ENCODE results near the gene TM7SF3. TPM values are rescaled to one million over a fixed set of nuclear protein-coding genes. Genes with fewer than 3 reads are reported as not detected.

TM7SF3 gene
- polyA plus RNA-seq (2012; ENCODE audit: insufficient read depth, insufficient read length, low read depth): 30.9 TPM

DNA sequence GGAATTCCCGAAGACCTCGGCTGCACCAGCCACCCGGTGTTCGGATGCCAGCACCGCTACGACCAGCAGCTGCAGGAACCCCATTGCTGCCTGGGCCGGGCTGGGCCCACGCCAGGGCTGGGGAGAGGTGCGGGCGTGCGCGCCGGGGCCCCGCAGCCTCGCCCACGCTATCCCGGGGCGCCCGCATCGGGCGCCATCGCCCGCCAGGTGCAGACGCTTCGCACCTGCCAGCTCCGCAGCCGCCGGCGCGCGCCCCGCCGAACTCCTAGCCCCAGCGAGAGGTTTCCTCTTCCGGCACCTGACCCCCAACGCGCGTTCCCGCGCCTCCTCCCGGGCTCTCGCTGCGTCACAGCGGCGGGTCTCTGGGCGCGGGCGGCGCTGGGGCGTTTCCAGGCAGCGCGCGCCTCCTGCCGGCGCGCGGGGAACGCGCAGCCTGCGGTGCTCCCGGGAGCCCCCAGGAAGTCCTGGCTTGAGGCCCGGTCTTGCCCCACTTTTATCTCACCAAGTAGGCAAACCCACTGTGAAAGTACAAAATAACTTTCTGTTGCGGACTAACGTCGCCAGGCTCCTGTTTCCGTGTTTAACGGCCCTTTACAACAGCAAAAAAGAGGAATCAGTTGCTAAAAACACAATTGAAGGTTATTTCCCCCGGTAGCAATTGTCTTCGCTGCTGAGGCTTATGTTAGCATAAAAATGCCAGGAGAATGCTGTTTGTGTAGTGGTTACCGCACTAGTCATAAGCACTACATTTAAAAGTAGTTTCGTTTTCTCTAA lies at the start of gene TM7SF3:
Gene TM7SF3, minus strand, starts transcription at position 300 of the 774 bp plus-strand sequence. Its CDS starts 216 bp downstream, at position 84.
- no peaks in the 10 kb centered on the region for H3K9me3 ChIP-seq
- peaks cover 3% of the 10 kb centered on the region; the same call in 1 of the 2 replicates for H3K4me1 ChIP-seq
- DNase-seq: peak; percentile 95
- H3K36me3 ChIP-seq: no peaks in the 10 kb centered on the region
- peak; percentile 75 for TF ChIP-seq CTCF (IDR thresholded peaks at IDR 0.05; ENCODE audit: low read depth, low read length)
- H3K27me3 ChIP-seq: no peaks in the 10 kb centered on the region
- H3K4me3 ChIP-seq (ENCODE audit: low read depth, low read length): peak within 1 kb of the TSS; percentile 95

- no peak for DNase-seq
- Histone ChIP-seq H3K4me1 (no peaks in the 10 kb centered on the region), H3K4me3 (ENCODE audit: low read depth, low read length) (no peak overlapping the region), H3K9me3 (no peaks in the 10 kb centered on the region), H3K27me3 (no peaks in the 10 kb centered on the region), H3K36me3 (no peaks in the 10 kb centered on the region)
- TF ChIP-seq CTCF (IDR thresholded peaks at IDR 0.05; ENCODE audit: low read depth, low read length): no peak
These were observed 49.2 kb upstream of the TM7SF3 start for GRCh38 chr12:27063250-27063851.

DNA sequence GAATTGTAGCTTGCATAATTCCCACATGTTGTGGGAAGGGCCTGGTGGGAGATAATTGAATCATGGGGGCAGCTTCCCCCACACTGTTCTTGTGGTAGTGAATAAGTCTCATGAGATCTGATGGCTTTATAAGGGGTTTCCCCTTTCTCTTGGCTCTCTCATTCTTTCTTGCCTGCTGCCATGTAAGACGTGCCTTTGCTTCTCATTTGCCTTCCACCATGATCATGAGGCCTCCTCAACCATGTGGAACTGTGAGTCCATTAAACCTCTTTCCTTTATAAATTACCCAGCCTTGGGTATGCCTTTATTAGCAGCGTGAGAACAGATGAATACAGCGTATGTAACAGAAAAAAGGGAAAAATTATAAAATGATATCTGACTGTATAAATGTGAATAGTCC lies 47.1 kb upstream of the TM7SF3 start:
- Histone ChIP-seq H3K9me3 (no peaks in the 10 kb centered on the region), H3K4me1 (no peaks in the 10 kb centered on the region), H3K4me3 (ENCODE audit: low read depth, low read length) (no peak overlapping the region), H3K27me3 (no peaks in the 10 kb centered on the region), H3K36me3 (no peaks in the 10 kb centered on the region)
- no peak for TF ChIP-seq CTCF (IDR thresholded peaks at IDR 0.05; ENCODE audit: low read depth, low read length)
- no peak for DNase-seq

DNA sequence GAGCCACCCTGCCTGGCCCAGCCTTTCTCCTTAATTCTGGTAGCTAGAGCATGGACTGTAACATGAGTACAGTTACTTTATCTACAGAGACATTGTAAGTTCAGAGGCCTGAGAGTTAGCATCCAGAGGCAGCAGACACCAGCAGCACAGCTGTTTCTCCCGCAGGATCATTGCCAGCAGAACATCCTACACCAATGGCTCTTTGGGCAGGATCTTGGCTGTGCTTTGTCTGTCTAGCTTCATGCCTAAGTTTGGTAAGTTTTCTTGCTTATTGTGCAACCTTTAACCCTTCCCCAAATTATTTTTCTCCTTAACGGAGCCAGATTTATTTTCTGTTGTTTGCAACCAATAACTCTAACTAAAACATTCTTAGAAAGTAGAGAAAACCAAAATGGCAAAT lies 46.6 kb upstream of the TM7SF3 start:
- no peak for DNase-seq

DNA sequence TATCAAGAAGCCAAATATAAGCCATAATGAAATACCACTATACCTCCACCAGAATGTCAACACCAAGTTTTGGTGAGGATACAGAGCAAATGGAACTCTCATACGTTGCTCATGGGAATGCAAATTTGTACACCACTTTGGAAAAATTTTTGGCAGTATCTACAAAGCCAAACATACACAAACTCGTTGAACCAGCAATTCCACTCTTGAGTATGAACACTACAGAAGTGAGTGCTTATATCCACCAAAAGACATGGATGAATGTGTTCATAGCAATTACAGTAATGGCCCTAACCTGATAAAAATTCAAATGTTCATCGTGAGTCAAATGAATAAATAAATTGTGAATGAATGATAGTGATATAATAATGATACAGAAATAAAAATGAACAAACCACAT lies 43.4 kb upstream of the TM7SF3 start:
- DNase-seq: no peak
- no peaks in the 10 kb centered on the region for H3K36me3 ChIP-seq
- H3K9me3 ChIP-seq: no peaks in the 10 kb centered on the region
- no peak overlapping the region for H3K4me3 ChIP-seq (ENCODE audit: low read depth, low read length)
- no peaks in the 10 kb centered on the region for H3K4me1 ChIP-seq
- no peak for TF ChIP-seq CTCF (IDR thresholded peaks at IDR 0.05; ENCODE audit: low read depth, low read length)
- no peaks in the 10 kb centered on the region for H3K27me3 ChIP-seq

More for the DNA sequence above, 46.6 kb upstream of the TM7SF3 start:
- H3K9me3 ChIP-seq: no peaks in the 10 kb centered on the region
- H3K4me3 ChIP-seq (ENCODE audit: low read depth, low read length): no peak overlapping the region
- no peaks in the 10 kb centered on the region for H3K4me1 ChIP-seq
- H3K27me3 ChIP-seq: no peaks in the 10 kb centered on the region
- no peaks in the 10 kb centered on the region for H3K36me3 ChIP-seq
- TF ChIP-seq CTCF (IDR thresholded peaks at IDR 0.05; ENCODE audit: low read depth, low read length): no peak

GRCh38 chr12:27055966-27056365 lies 41.8 kb upstream of the TM7SF3 start:
- Histone ChIP-seq H3K36me3 (no peaks in the 10 kb centered on the region), H3K27me3 (no peaks in the 10 kb centered on the region), H3K9me3 (no peaks in the 10 kb centered on the region), H3K4me1 (no peaks in the 10 kb centered on the region), H3K4me3 (ENCODE audit: low read depth, low read length) (no peak overlapping the region)
- DNase-seq: no peak
- no peak for TF ChIP-seq CTCF (IDR thresholded peaks at IDR 0.05; ENCODE audit: low read depth, low read length)
